Caki2 (cell line): Measurements from ENCODE around the gene RUNX3. TPM values are rescaled to one million over a fixed set of nuclear protein-coding genes. Genes with fewer than 3 reads are reported as not detected.

ENCODE experiments used
- DNase-seq: peaks from one replicate; pipeline ENCODE4 v3.0.0-alpha.2; 2015; ENCODE audit warnings: low read depth
- in situ Hi-C: cut with HindIII; loops from 2 replicates; pipeline ENCODE4 v1.10.0; 2016; ENCODE audit warnings: low sequenced_read_pairs, low pct_unique_long_range_greater_than_20kb, mixed read lengths
- total RNA-seq: library from RNA; depleted of rRNA; stranded (reverse); fragments of >200 nt; shearing (Covaris generic); gene quantifications from 2 replicates; pipeline ENCODE4 v1.2.3, GENCODE V29; 2014; ENCODE audit warnings: low replicate concordance

The RUNX3 gene
- total RNA-seq, 1 experiment from 2014 or later = not detected

DNA sequence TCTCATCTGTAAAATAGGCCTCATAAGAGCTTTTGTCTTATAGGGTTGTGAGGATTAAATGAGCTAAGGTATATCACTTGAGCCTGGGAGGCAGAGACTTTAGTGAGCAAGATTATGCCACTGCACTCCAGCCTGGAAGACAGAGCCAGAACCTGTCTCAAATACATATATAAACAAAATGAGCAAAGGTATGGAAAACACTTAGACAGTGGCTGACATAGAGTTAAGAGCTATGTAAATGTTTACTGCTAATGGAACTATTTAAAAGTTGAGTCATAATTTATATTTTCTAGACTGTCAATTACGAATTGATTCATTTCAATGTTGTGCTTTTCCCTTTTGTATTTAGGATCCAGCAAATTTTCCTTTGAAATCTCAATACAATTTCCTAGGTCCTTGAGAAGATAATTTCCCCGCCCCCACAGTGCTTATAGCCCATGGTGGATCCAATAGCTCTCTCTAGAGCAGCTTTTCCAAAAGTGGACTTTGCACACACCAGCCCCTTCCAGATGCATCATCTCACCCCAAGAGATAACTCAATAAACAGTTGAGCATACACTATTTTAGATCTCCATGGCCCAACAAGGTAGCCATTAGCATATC lies 21.8 kb upstream of the RUNX3 start:
- DNase-seq = no peak
- in situ Hi-C loops = no loop called here

DNA sequence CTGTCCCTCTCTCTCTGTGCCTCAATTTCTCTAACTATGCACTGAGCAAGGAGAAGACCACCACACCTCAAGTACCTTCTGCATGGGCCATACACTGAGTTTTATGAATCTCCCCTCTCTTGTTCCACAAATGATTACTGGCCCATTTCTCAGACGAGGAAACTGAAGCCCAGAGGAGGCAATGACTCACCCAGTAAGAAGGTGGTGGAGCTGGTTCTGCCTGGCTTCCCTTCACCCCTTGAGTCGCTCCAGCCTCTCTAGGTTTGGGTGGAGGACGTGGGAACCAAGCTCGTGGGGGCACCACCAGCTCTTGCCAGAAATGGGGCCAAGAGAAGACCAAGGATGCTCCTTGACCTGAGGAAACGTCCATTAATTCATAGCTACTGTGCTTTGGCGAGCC lies 21.3 kb upstream of the RUNX3 start:
- in situ Hi-C loops = no loop called here
- no peak for DNase-seq

DNA sequence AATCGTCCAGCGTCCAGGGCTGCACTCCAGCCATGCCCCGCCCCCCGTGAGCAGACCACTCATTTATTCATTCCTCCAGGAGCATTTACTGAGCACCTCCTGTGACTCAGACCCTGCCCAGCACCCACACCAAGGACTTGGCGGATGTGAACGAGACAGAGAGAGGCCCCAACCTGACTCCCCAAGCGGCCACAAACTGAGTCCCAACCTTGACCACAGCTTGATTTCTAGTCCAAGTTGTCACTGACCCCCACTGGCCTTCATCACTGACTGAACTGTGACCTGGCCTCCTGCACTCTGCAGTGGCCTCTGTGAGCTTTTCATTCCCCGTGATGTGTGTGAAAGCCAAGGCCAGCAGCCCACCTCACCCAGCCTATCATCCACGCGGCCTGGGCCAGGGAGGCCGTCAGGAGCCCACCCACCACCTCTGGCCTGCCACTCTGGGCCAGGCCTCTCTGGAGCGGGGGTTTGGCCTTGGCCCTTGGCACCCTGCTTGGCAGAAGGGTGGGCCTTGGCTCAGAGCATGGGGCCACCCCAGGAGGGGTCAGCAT lies 19.3 kb upstream of the RUNX3 start:
- in situ Hi-C loops = no loop called here
- DNase-seq = no peak

DNA sequence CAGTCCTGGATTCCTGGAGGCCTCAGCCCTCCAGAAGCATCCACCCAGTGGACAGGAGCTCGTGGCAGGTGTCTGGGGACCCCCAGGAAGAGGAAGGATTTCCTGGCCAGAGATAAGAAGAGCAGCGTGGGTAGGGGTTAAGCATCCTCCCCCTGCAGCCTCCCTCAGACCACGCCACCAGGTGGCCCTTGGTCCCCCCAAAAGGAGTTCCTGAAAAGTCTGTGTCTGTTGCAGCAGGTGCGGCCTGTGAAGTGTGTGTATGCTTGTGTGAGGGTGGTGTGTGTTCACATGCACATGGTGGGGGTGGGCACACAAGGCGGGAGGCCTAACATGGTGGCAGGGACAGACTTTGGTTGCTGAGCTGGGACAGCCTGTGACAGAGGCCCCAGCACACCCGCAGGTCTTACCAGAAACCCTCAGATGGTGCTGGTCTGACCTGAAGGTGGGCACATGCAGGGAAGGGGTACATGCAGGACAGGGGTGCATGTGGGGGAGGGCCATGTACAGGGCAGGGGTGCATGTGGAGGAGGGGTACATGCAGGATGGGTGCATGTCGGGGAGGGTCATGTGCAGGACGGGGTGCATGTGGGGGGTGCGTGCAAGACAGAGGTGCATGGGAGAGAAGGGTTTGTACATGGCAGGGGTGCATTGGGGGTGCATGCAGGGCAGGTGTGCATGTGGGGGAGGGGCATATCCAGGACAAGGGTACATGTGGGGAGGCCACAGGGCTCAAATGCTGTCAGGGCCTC lies 18.2 kb upstream of the RUNX3 start:
- no peak for DNase-seq
- in situ Hi-C loops = no loop called here

DNA sequence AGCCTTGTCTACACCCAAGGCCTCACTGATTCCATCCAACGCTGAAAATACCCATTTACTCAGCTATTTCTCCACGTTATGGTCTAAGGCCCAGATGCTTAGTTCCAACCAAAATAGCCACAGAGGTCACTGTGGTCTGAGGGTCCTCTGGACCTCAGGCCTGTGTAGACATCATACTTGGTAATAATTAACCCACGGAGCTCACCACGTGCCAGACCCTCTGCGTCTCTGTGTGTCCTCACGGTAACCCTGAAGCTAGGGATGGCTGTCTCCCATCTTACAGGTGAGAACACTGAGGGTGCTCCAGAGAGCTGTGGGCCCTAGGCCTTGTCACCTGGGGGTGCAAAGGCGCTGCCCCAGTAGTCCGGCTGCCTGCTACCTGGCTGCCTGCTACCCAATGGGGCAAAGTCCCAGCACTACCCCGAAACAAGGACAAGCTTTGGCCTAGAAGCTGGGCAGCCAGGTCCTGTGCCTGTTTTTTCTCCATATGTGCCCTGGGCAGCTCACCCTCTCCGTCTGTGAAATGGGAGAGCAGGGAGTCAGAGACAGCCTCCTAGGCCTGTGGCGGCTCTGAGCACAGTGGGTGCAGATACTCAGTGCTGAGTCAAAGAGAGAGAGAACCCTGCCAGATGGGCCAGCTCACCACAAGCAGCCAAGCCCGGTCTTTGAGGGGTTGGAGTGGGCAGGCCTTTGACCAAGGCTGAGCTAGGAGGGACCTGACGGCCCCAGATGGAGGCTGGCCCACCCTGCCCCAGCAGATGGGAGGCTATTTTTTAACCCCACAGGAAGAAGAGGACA lies 17.0 kb upstream of the RUNX3 start:
- no peak for DNase-seq
- in situ Hi-C loops = no loop called here

DNA sequence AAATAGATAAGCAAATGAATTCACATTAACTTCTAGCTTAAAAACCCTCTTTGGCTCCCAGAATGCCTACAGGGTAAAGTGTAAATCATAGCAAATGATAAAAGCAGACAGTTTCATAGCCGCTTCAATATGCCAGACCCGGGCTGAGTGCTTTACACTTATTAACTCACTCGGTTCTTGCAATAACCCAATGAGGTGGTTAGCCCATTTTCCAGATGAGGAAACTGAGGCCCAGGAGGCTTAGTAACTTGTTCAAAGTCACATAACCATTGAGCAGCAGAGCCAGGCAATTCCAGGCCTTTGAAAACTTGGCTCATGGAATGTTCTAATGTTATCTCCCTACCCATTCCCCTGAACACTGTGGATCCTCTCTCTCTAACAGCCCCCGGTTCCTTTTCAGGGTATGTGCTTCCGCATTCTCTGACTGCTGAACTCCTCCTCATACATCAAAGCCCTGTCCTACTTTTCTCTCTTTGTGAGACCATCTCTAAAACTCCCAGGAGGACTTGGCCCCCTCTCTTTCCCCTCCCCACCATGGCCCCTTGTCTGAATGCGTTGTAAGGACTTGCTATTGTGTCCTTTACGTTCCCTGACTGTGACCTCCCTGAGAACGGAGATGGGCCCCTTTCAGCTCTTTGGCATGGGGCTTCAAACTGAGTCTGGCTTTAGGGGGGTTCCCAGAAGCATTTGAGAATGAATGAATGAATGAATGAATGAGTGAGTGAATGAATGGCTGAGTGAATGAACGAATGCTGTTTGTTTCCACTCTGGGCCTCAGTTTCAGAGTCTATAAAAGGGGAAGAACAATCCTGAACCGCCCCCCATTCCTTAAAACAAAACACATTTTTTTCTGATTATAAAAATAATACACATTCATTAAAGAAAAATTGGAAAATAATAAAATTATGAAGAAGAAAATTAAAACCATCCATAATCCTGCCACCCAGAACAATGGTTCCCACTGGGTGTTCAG lies 15.6 kb upstream of the RUNX3 start:
- in situ Hi-C loops = no loop called here

DNA sequence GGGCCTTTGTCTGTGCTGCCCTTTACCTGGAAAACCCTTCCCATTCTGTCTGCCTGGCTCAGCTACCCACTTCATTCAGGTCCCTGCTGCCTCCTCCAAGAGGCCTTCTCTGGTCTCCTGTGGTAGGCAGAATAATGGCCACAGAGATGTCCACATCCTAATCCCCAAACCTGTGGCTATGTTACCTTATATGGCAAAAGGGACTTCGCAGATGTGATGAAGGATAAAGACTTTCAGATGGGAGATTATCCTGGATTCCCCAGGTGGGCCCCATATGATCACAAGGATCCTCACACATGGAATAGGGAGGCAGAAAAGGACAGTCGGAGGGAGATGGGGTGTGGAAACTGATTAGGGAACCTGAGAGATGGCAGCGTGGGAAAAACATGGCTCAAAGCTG lies 14.2 kb upstream of the RUNX3 start:
- no peak for DNase-seq
- in situ Hi-C loops = no loop called here

More for the DNA sequence above, 15.6 kb upstream of the RUNX3 start:
- no peak for DNase-seq

DNA sequence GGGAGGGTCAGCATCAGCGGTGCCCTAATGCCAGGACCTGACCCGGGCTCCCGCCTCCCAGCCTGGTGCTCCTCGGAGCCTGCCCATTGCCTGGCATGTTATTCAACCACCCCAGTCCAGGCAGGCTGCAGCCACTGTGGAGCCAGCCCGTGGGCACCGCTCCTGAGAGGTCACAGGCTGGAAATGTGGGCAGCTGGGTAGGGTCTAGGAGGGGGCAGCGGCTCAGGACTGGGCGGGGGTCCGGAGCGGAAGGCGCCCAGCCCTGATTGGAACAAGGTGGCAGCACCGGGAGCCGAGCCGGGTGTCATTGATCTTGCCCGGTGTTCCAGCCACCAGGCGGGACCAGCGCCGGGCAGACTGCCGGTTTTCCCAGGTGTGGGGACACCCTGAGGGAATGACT lies 12.7 kb upstream of the RUNX3 start:
- DNase-seq = no peak
- in situ Hi-C loops = no loop called here

DNA sequence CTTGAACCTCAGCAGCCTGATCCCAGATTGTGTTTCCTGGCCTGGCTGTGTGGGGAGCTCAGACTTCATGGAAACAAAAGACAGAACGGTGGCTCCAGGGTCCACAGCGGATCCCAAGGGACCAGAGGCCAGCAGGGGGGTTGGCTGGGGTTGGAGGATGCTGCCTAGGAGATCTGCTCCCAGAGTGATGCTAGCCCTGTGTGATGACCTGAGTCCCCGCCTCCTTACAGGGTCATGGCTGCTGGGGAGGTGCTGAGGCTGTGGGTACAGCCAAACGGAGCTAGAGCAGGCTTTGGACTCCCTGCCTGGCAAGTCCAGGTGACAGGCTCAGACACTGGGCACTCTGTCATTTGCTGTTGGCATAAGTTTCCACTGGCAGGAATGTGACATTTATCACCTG lies 11.5 kb upstream of the RUNX3 start:
- in situ Hi-C loops = no loop called here

DNA sequence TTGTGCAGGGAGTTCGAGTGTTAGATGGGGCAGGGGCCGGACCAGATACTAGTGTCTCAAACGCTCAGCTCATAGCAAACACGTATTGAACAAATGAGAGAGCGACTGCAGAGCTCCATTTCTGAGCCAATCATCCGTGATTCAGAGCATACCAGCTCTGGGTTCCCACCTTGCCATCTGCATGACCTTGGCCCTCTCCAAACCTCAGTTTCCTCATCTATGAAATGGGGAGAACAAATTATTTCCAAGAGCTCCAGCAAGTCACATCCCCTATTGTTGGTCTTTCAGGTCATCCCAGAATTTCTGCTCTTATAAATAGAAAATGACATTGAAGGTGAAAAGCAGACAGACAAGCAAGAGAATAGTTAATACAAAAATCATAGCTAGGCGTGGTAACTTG lies 10.2 kb upstream of the RUNX3 start:
- in situ Hi-C loops = no loop called here
- DNase-seq = no peak

More for the DNA sequence above, 11.5 kb upstream of the RUNX3 start:
- no peak for DNase-seq

DNA sequence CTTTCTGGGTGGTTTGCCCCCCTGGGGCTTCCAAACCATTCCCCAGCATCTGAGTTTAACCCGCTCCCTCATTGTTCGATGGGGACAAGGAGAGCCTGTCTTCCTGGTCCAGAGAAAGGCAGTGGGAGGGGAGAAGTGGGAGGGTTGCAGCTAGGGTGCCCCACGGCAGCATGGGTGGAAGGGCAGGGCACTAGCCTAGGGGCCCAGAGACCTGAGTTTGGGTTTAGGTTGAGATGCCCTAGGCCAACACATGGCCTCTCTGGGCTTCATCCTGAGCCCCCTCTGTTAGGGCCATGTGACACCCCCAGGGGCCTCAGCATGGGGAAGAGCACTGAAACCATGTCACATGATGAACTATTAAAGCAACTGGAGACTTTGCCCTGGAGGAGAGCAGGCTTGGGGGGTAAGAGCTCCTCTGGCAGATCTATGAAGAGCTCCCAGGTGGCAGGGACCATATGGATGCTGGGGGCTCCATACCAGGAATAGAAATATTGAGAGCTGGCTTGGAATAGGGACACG lies 9.7 kb upstream of the RUNX3 start:
- in situ Hi-C loops = no loop called here
- no peak for DNase-seq

DNA sequence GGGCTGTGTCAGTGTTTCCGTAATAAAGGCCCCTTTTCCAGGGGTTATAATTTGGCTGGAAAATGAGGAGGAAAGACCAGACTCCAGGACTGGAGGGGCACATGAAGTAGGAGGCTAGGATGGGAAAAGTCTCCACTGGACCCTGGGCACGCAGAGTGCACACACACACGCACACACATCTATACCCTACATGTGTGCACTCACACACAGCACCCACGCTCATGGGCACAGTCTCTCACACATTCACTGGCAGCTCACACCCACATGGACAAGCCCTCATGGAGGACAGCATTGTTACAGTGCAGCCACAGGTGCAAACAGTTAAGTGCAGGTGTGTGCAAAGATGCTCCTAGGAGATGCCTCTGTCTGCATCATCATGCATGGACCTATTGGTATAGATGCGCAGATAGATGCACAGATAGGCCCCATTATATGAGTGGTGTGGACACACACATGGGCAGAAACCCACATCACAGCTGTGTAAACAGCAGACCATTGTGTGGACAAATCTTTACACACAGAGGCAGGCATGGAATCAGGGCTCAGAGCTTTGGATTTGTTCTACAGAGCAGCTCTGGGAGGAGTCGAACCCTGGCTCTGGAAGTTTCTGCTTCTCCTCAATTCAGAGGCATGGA lies 9.1 kb upstream of the RUNX3 start:
- in situ Hi-C loops = no loop called here
- DNase-seq = no peak

DNA sequence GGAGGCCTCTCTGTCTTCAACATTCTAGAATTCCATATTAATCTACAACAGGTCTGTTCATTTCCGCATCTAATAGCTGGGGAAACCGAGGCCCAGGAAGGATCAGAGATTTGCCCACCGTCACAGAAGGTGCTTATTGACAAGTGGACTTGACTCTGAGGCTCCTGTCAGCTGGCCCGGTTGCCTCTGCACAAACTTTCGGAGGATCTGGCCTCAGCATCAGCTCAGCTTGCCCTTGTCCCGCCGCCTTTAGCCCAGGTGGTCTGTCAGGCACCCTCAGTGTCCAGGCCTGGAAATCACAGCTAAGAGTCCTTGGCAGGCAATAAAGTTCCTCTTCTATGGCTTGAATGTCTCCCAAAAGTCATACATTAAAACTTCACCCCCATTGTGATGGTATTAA lies 8.2 kb upstream of the RUNX3 start:
- DNase-seq = no peak
- in situ Hi-C loops = no loop called here

DNA sequence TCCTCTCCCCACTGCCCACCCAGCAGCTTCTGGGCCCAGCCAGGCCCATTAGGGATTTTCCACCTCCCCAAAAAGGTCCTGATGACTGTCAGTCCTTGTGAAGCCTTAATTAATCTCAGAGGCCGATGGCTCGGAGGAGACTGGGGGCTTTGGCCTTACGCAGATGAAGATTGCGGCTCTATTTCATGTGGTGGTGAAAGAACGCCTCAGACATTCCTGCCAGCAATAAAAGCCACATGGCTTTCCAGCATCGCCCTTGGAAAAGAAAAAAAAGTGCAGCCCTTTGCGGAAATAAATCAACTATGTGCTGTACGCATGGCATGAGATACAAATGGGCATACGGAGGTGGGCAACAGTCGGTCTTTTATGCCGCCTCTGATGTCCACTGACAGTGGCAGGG lies 6.6 kb upstream of the RUNX3 start:
- in situ Hi-C loops = no loop called here
- no peak for DNase-seq

DNA sequence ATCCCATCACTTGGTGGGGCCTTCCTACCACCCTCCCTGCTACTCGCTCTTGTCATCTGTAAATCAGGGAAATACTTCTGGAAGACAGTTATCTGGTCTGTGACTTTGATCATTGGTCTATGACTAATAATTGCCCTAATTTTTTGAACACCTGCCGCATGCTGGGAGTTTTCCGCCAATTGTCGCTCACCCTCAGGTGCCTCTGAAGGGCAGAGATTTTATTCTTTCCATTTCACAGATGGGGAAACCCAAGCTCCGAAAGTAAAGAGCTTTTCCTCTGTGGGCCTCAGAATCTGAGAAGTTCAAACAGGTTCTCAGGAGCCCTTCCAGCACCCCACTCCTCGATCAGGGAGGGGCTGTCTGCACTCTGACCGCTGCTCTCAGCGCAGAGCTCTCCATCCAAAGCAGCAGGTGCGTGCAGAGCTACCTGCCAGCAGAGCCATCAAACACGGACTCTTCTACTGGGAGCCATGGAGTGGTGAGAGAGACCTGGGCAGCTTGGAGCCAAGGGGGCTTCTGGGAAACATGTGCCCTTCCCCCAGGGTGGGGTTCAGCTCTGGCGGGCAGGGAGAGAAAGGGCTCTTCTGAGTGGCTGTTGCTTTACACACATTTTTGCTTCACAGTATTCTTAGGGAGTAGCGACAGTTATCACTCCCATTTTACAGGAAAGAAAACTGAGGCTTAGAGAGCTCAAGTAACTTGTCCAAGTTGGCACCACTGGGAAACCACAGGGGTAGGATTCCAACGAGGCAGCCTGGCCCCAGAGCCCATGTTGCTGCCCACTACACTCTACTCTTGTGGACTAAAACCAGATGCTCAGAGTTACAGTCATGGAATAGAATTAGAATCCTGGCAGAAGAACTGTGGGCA lies 5.8 kb upstream of the RUNX3 start:
- no peak for DNase-seq
- in situ Hi-C loops = no loop called here

DNA sequence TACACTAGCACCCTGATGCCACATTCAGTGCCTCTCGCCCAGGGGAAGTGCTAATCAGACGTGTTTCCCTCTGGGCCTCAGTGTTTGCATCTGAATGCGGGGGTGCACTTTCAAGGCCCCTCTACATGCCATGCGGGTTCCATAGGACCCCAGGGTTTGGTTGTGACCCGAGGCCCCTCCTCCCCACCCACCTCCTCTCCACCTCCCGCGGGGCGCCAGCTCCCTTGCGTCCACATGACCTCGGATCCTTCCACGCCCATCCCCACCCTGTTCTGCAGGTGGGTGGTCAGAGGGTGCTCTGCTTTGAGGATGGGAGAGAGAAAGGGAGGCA lies 5.1 kb upstream of the RUNX3 start:
- no peak for DNase-seq
- in situ Hi-C loops = no loop called here
